Skin epidermis (tissue), 12 donors: ENCODE measurements around the gene ONECUT3.

Experiments used
- H3K27ac ChIP-seq, 21 experiments: fragments of 200-600 bp; sonication (generic) in 11 of 21; one replicate each; pipeline ENCODE4 v1.5.0; 2020; ENCODE audit warnings: mild to moderate bottlenecking in 3 of 21, inconsistent platforms in 2 of 21, moderate library complexity in 2 of 21
- H3K4me3 ChIP-seq, 7 experiments: fragments of 200-600 bp; sonication (generic) in 2 of 7; one replicate each; pipeline ENCODE4 v1.5.0; 2020; ENCODE audit warnings: inconsistent platforms in 2 of 7, mild to moderate bottlenecking in 2 of 7, moderate library complexity in 1 of 7

ONECUT3 gene

DNA sequence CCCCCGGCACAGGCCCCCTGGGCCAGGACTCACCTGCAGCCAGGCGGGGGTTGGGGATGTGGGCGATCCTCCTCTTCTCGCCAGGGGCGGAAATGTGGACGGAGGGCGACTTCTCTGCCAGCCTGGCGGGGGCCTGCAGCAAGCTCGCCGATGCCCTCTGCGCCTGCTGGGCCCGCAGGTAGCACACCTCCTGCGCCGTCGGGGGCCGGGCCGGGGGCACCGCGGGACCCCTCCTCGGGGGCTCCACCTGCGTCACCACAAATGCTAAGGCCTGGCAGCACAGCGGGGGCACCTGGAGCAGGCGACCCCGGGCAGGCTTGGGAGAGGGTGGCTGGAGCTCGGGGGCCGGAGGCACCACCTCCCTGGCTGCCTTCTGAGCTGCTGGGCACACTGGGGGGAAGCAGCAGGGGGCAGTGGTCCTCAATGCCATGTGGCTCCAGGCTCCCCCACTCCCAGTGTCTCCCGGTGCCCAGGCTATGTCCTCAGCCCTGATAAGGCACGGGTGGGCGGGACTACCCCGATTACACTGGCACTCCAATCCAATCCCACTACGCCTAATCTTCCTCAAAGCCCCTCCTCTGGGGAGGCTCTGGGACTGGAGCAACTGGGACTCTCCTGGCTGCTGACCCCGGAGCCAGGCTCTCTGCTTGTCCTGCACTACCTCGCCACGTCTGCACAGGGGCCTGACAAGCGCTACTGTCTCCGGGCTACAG is 70.4 kb downstream of the ONECUT3 start:
- H3K4me3 ChIP-seq, result no peak overlapping the region

DNA sequence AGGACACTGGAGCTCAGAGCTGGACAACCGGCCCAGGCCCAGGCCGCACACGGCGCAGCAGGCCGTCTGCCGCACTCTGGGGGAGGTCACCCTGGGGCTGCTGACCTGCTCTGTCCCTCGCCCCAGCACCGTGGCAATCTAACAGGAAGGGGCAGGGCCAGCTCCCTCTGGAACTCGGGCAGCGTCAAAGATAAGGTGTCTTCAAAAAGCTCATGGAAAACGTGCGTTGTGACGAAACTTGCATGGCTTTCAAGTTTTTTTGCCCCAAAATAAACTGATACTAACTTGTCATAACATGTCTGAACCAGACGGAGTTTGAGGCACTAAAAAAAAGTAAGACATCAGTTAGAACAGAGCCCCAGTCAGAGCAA is 70.9 kb downstream of the ONECUT3 start:
- Histone ChIP-seq H3K4me3 (no peak overlapping the region), H3K27ac (no peak overlapping the region)

More for the DNA sequence above, 70.4 kb downstream of the ONECUT3 start:
- no peak overlapping the region for H3K27ac ChIP-seq

DNA sequence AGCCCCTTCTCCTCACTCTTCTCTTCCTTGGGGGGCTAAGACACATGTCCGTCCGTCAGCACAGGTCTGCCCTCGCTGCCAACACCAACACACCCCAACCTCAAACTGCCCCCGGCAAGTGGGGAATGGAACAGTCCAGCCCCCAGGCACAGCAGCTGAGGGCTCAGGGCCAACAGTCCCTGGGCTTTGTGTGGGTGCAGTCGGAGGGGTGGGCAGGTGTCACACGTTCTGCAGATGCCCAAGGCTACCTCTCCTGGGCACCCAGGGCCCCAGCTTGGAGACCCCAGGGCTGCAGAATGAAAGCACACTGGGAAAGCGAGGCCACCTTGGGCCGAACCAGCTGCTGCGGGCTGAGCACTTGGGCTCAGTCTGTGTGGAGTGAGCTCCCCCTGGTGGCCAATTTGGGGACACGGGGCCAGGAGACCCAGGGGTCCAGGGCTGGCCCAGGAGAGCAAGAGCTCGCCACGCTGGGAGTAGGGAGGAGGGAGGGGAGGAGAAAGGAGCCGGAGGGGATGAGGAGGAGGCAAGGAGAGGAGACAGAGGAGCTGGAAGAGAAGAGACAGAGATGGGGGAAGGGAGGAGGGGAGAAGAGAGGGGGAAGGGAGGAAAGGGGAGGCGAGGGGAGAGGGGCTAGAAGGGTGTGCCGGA is 72.7 kb downstream of the ONECUT3 start:
- Histone ChIP-seq H3K4me3 (no peak overlapping the region), H3K27ac (no peak overlapping the region)

DNA sequence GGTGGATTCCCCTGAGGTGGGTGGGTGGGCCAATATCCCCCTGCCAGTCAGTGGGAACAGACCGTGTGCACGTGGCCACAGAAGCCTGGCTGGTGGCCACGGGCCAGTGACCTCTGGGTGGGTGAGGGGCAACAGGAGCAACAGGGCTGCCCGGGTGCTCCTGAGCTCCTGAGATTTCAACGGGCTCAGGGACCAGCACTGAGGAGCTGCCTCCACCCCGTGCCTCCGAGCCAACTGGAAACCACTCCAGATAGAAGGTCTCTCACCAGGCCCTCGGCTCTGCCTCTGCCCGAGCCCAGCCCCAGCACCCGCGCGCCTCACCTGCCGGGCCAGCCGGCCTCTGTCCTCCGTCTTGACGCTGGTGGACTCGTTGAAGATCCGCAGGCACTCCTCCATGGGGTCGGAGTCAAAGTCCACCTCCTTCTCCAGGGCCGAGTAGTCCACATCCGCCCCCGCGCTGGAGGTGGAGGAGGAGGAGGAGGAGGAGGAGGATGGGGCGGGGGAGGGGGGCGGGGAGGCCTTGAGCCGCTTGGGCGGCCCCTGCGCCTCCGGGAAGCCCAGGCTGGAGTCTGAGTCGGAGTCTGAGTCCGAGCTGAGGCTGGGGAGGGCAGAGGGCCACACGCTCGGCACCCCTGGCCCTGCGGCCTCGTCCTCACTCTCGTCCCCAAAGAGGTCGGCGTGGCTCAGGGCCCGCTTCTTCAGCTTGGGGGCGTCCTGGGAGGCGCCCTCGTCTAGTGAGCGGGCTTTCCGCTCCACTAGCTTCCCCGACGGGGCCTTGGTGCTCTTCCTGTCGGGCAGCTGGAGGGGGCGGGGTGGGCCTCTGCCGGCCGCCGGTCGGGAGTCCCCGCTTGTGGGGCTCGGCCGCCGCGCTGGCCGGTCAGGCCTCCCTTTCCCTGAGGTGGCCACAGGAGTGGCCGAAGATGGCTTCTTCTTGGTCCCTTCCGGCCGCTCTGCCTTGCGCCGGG is 73.5 kb downstream of the ONECUT3 start:
- Histone ChIP-seq H3K4me3 (no peak overlapping the region), H3K27ac (no peak overlapping the region)

DNA sequence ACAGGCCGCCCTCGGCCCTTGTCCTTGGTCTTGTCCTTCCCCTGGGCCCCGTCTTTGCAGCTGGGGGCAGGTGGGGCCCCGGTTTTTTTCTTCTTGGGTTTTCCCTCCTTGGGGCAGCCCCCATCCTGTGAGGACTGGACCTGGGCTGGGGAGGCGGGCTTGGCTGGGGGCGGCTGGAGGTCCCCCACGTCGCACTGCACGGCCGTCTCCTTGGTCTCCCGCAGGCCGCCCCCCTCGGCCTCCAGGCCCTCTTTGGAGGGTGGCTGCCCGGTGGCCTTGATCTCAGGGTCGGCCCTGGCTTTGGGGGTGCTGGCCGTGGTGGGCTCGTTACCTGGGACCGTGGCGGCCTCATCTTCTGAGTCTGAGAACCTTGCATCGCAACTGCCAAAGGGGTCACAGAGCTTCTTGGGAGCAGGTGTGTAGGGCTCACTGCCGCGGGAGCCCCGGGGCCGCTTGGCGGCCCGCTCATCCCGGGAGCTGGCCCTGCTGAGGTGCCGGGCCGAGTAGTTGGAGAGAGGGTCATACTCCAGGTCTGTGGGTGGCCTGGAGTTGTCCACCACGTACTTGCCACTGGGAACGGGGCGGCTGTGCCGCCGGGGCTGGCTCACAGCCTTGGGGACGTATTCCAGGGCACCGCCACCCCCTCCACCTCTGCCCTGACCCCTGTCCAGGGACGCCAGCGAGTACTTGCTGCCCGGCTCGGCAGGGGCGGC is 74.4 kb downstream of the ONECUT3 start:
- no peak overlapping the region for H3K27ac ChIP-seq
- no peak overlapping the region for H3K4me3 ChIP-seq

DNA sequence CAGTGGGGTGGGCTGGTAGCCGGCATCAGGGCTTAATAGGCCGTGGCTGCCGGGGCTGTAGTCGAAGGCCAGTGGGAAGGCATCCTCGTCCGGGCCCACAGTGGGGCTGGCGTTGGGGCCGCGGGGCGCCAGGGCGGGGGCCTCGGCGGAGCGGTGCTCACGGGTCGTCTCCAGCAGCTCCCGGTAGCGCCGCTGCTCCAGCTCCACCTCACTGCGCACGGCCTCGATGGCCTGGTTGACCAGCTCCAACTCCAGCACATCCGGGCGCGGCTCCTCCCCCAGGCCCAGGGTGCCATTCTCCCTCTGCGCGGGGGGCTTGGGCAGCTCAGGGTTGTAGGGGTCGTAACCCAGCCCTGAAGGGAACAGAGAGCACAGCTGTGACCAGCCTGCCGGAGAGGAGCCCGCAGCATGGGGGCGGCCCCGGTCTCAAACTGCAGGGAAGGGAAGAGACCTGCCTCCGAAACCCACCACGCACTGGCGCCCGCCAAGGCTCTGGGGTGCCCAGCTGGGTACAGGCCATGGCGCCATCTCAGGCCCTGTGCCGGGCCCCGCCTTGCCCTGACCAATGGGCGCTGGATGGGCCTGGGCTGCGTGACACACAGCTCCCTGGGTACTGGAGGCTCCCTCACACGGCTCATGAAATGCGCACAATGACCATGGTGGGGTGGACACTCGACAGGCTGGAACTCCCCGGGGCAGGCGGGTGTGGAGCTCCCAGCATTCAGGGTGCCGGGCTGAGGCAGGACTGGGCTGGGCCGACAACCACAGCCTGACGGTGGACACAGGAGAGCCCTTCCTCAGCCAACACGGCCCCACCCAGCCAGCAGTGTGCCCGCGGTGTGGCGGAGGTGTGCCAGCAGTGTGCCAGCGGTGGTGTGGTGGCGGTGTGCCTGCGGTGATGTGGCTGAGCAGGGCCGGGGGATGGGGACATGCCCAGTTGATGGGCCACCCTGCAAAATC is 75.3 kb downstream of the ONECUT3 start:
- H3K27ac ChIP-seq, result no peak overlapping the region
- no peak overlapping the region for H3K4me3 ChIP-seq

DNA sequence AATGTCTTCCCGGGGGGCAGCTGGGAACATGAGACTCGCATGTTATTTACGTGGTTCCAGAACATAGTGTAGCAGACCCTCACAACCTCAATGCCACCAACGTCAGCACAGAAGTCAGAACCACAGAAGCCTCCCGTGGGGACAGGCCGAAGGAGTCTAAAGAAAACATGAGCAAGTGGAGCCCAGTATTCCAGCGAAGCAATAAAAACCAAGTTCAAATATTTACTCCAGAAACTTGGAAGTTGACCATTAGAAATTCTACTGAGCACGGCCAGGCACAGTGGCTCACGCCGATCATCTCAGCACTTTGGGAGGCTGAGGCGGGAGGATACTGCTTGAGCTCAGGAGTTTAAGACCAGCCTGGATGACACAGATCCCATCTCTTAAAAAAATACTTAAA is 76.7 kb downstream of the ONECUT3 start:
- Histone ChIP-seq H3K27ac (no peak overlapping the region), H3K4me3 (no peak overlapping the region)

DNA sequence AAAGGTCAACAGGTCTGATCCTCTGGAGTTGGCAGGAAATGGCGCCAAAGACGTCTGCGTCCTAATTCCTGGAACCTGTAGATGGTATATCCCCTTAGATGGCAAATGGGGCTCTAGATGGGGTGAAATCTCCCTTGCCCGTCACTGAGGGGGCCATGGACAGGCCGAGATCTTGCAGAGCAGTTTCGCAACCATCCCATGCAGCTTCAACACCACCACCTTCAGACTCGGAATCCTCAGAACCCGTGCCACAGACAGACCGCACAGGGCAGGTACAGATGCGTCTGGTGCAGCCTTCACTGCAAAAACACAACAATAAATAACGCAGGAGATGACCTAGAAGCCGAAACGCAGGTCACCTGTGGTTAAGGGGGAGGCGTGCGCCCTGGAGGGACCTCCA is 77.3 kb downstream of the ONECUT3 start:
- Histone ChIP-seq H3K4me3 (no peak overlapping the region), H3K27ac (no peak overlapping the region)
